K562 (cell line): ENCODE data around the gene FBRS. TPM values are rescaled to one million over a fixed set of nuclear protein-coding genes. Genes with fewer than 3 reads are reported as not detected.

ENCODE experiments used
- BCOR ChIP-seq: fragments of 450-650 bp; IDR thresholded peaks from 2 replicates; pipeline ENCODE4 v1.6.1; 2016
- BRD9 ChIP-seq: fragments of 450-650 bp; IDR thresholded peaks from 2 replicates; pipeline ENCODE4 v1.6.1; 2018; ENCODE audit warnings: low read depth; ENCODE audit not compliant: partially characterized antibody
- DPF2 ChIP-seq: fragments of 450-650 bp; IDR thresholded peaks from 2 replicates; pipeline ENCODE4 v1.6.1; 2016
- ELK3 ChIP-seq: fragments of 450-650 bp; formaldehyde crosslinking; IDR thresholded peaks from 2 replicates; pipeline ENCODE4 v1.4.0; 2020; ENCODE audit warnings: mild to moderate bottlenecking
- HDGF ChIP-seq: fragments of 450-650 bp; IDR thresholded peaks from 2 replicates; pipeline ENCODE4 v1.6.1; 2016
- MAFG ChIP-seq: fragments of 450-650 bp; conservative IDR thresholded peaks from 2 replicates; pipeline ENCODE4 v1.6.1; 2016; ENCODE audit warnings: missing genetic modification characterization, missing compliant biosample characterization
- MEF2D ChIP-seq: conservative IDR thresholded peaks from 2 replicates; pipeline ENCODE4 v1.6.1; 2016; ENCODE audit warnings: low read depth, missing genetic modification characterization, missing compliant biosample characterization
- MXD1 ChIP-seq: fragments of 250-450 bp; sonication (Bioruptor Pico); IDR thresholded peaks from 2 replicates; pipeline ENCODE4 v1.8.0; 2021; ENCODE audit warnings: borderline replicate concordance, mild to moderate bottlenecking, moderate library complexity; ENCODE audit not compliant: poor library complexity, severe bottlenecking
- PKNOX1 ChIP-seq: fragments of 450-650 bp; IDR thresholded peaks from 2 replicates; pipeline ENCODE4 v1.6.1; 2016
- POLR2AphosphoS5 ChIP-seq: IDR thresholded peaks from 2 replicates; pipeline ENCODE4 v1.6.1; 2011; ENCODE audit warnings: mild to moderate bottlenecking, low read depth, low read length, moderate library complexity; ENCODE audit not compliant: control insufficient read depth, insufficient read depth
- SIX5 ChIP-seq, 2 experiments: IDR thresholded peaks; 2 replicates each; pipeline ENCODE4 v1.6.1; 2011; ENCODE audit warnings: low read length in 2 of 2, borderline replicate concordance in 1 of 2, low read depth in 1 of 2, mild to moderate bottlenecking in 1 of 2, moderate library complexity in 1 of 2; ENCODE audit not compliant: insufficient read depth in 1 of 2
- SP2 ChIP-seq: IDR thresholded peaks from 2 replicates; pipeline ENCODE4 v1.6.1; 2011; ENCODE audit warnings: mild to moderate bottlenecking, low read depth, low read length, moderate library complexity; ENCODE audit not compliant: poor library complexity, severe bottlenecking; ENCODE audit errors: extremely low read depth
- TRIM25 ChIP-seq: fragments of 450-650 bp; IDR thresholded peaks from 2 replicates; pipeline ENCODE4 v1.7.0; 2016; ENCODE audit warnings: borderline replicate concordance
- YBX1 ChIP-seq: fragments of 450-650 bp; IDR thresholded peaks from 2 replicates; pipeline ENCODE4 v1.7.1; 2016; ENCODE audit warnings: mild to moderate bottlenecking
- ZC3H11A ChIP-seq: IDR thresholded peaks from 2 replicates; pipeline ENCODE4 v1.6.1; 2012; ENCODE audit warnings: low read depth, low read length, improper control_type of control experiment
- ZC3H8 ChIP-seq: fragments of 450-650 bp; IDR thresholded peaks from 2 replicates; pipeline ENCODE4 v1.6.1; 2017
- ZNF143 ChIP-seq: sonication (generic); formaldehyde crosslinking; IDR thresholded peaks from 2 replicates; pipeline ENCODE4 v1.9.0; 2022; ENCODE audit warnings: mild to moderate bottlenecking, missing genetic modification reagents
- ZNF184 ChIP-seq: sonication (generic); formaldehyde crosslinking; IDR thresholded peaks from 2 replicates; pipeline ENCODE4 v1.5.0; 2020; ENCODE audit warnings: missing genetic modification reagents
- ZNF449 ChIP-seq: fragments of 250-450 bp; sonication (Bioruptor Pico); IDR thresholded peaks from 2 replicates; pipeline ENCODE4 v1.8.0; 2022; ENCODE audit warnings: moderate library complexity, mild to moderate bottlenecking, inconsistent platforms
- ZNF707 ChIP-seq: fragments of 250-450 bp; sonication (Bioruptor Pico); conservative IDR thresholded peaks from 2 replicates; pipeline ENCODE4 v1.8.0; 2022; ENCODE audit warnings: inconsistent platforms, mild to moderate bottlenecking, moderate library complexity
- ZNF79 ChIP-seq: fragments of 250-450 bp; sonication (Bioruptor Pico); IDR thresholded peaks from 2 replicates; pipeline ENCODE4 v1.4.0; 2020; ENCODE audit warnings: low read depth, mild to moderate bottlenecking, moderate library complexity
- polyA plus RNA-seq, 8 experiments: library from polyadenylated mRNA; depleted of rRNA in 4 of 8; stranded (reverse) in 5 of 8; unstranded in 3 of 8; fragments of >200 nt; fragmentation: Nextera tagmentation in 2 of 8; fragmentation: Illumina TruSeq in 1 of 8; extraction: Ambion mirVana in 2 of 8; extraction: Trizol in 1 of 8; gene quantifications; 2 replicates each; pipeline versions ENCODE4 v1.2.1 to v1.2.3, GENCODE V29; 2011 to 2014; ENCODE audit warnings: inconsistent platforms in 1 of 8, missing spikeins in 1 of 8
- total RNA-seq, 7 experiments: library from RNA; depleted of rRNA in 6 of 7; stranded (reverse); fragments of >200 nt in 6 of 7; fragmentation: Illumina TruSeq in 2 of 7; extraction: Trizol in 2 of 7; gene quantifications; 2 replicates each; pipeline versions ENCODE4 v1.2.1 to v1.2.3, GENCODE V29; 2011 to 2021; ENCODE audit warnings: low replicate concordance in 1 of 7

The FBRS gene
- total and polyA plus RNA-seq, 9 of the 15 experiments (the other 6 are each of a cell fraction or from before 2014, with no cell fraction given), result 0.32 to 59.5 (median 13.1) TPM

GRCh38 chr16:30609926-30610839, 48.0 kb upstream of the FBRS start, which contains the start of gene ZNF689 (continued):
- TF ChIP-seq TRIM25, result no peak
- TF ChIP-seq ZNF707 (CRISPR knock-in tag), result no peak; the same call in 1 of the 2 replicates
- TF ChIP-seq MEF2D (tag), result no peak
- no peak for TF ChIP-seq ELK3 (CRISPR knock-in tag)
- no peak for TF ChIP-seq MXD1 (CRISPR knock-in tag)
- TF ChIP-seq ZC3H8, result no peak
- TF ChIP-seq SP2, result no peak
- TF ChIP-seq POLR2AphosphoS5, result peak; percentile 51; the same call in 1 of the 2 replicates
- no peak for TF ChIP-seq ZC3H11A
- TF ChIP-seq BCOR, result no peak
- TF ChIP-seq DPF2, result no peak
- TF ChIP-seq PKNOX1, result peak; percentile 52
- peak; percentile 97 to 98 for TF ChIP-seq SIX5 (IDR thresholded peaks at IDR 0.05; ENCODE audit: borderline replicate concordance in 1 of 2, insufficient read depth in 1 of 2, low read depth in 1 of 2, low read length in 2 of 2)
- TF ChIP-seq ZNF79, result no peak
- TF ChIP-seq ZNF184 (CRISPR knock-in tag), result no peak
- no peak for TF ChIP-seq YBX1
- peak; percentile 23 for TF ChIP-seq BRD9
- no peak for TF ChIP-seq ZNF449
- TF ChIP-seq ZNF143, result no peak
- TF ChIP-seq MAFG (tag), result no peak
- TF ChIP-seq HDGF, result no peak
